ENCODE results near the gene CHEK2.
A peak's percentile ranks its signal among the peaks of the same experiment; 100 is the strongest.

Gene CHEK2

GRCh38 chr22:28774378-28774777 is 32.8 kb upstream of the CHEK2 start:
- no peak for TF ChIP-seq CTCF (conservative IDR thresholded peaks at IDR 0.05; ENCODE audit: low read length)
- DNase-seq (ENCODE audit: low read depth), result no peak
- no peak overlapping the region; the same call in 1 of the 2 replicates for H3K4me3 ChIP-seq (ENCODE audit: low read length)

- peak; percentile 72 for DNase-seq (ENCODE audit: low read depth)
Measured at GRCh38 chr22:28773461-28773867, 31.8 kb upstream of the CHEK2 start.

GRCh38 chr22:28772633-28773460 is 31.2 kb upstream of the CHEK2 start, which contains the start of gene CCDC117:
TSS of gene CCDC117 (plus strand) at chr22:28772695. CDS start at chr22:28772850, 155 bp downstream.
- no peak for TF ChIP-seq CTCF (conservative IDR thresholded peaks at IDR 0.05; ENCODE audit: low read length)
- peak within 1 kb of the TSS; percentile 84 for H3K4me3 ChIP-seq (ENCODE audit: low read length)
- peak; percentile 96 for DNase-seq (ENCODE audit: low read depth)

More at GRCh38 chr22:28773461-28773867, 31.8 kb upstream of the CHEK2 start:
- peak overlapping the region; percentile 84 for H3K4me3 ChIP-seq (ENCODE audit: low read length)
- TF ChIP-seq CTCF (conservative IDR thresholded peaks at IDR 0.05; ENCODE audit: low read length), result no peak

- H3K4me3 ChIP-seq (ENCODE audit: low read length), result no peak overlapping the region
- DNase-seq (ENCODE audit: low read depth), result no peak
- TF ChIP-seq CTCF (conservative IDR thresholded peaks at IDR 0.05; ENCODE audit: low read length), result no peak
Measured at GRCh38 chr22:28771195-28771791, 29.7 kb upstream of the CHEK2 start.

GRCh38 chr22:28769394-28770085 is 27.9 kb upstream of the CHEK2 start:
- no peak overlapping the region for H3K4me3 ChIP-seq (ENCODE audit: low read length)
- DNase-seq (ENCODE audit: low read depth), result no peak
- no peak for TF ChIP-seq CTCF (conservative IDR thresholded peaks at IDR 0.05; ENCODE audit: low read length)

GRCh38 chr22:28768701-28769393 is 27.2 kb upstream of the CHEK2 start:
- no peak for DNase-seq (ENCODE audit: low read depth)
- H3K4me3 ChIP-seq (ENCODE audit: low read length), result no peak overlapping the region
- no peak for TF ChIP-seq CTCF (conservative IDR thresholded peaks at IDR 0.05; ENCODE audit: low read length)

Data from AG10803 (cell line).